MM.1S (cell line): ENCODE results near the gene RBM27.

Experiments
- DNase-seq: peaks from one replicate; pipeline ENCODE4 v3.0.0-alpha.2; 2015
- H2AFZ ChIP-seq: fragments of 300-600 bp; sonication (generic); 2 replicates; pipeline ENCODE4 v1.6.0; 2016; ENCODE audit warnings: antibody characterized with exemption, low read length
- H3F3A ChIP-seq: fragments of 300-600 bp; sonication (generic); 2 replicates; pipeline ENCODE4 v1.6.1; 2016; ENCODE audit warnings: mild to moderate bottlenecking, antibody characterized with exemption, low read length, moderate library complexity, mixed read lengths; ENCODE audit not compliant: insufficient read depth
- H3K27ac ChIP-seq: fragments of 300-600 bp; sonication (generic); 2 replicates; pipeline ENCODE4 v1.5.1; 2016; ENCODE audit warnings: mild to moderate bottlenecking, low read length
- H3K27me3 ChIP-seq: fragments of 300-600 bp; sonication (generic); replicated peaks from 2 replicates; pipeline ENCODE4 v1.6.0; 2016; ENCODE audit warnings: low read length; ENCODE audit not compliant: insufficient read depth
- H3K36me3 ChIP-seq: fragments of 300-600 bp; sonication (generic); replicated peaks from 2 replicates; pipeline ENCODE4 v1.6.1; 2016; ENCODE audit warnings: mild to moderate bottlenecking, low read length, mixed read lengths; ENCODE audit not compliant: insufficient read depth
- H3K4me1 ChIP-seq: fragments of 300-600 bp; sonication (generic); 2 replicates; pipeline ENCODE4 v1.6.1; 2016; ENCODE audit warnings: low read length, mixed read lengths
- H3K4me2 ChIP-seq: fragments of 300-600 bp; sonication (generic); 2 replicates; pipeline ENCODE4 v1.6.0; 2016; ENCODE audit warnings: low read depth, low read length
- H3K4me3 ChIP-seq: fragments of 300-600 bp; sonication (generic); 2 replicates; pipeline ENCODE4 v1.5.1; 2016; ENCODE audit warnings: low read length, mixed read lengths
- H3K79me2 ChIP-seq: fragments of 300-600 bp; sonication (generic); 2 replicates; pipeline ENCODE4 v1.6.1; 2016; ENCODE audit warnings: mixed run types, low read length, mixed read lengths
- H3K9ac ChIP-seq: fragments of 300-600 bp; sonication (generic); 2 replicates; pipeline ENCODE4 v1.6.1; 2016; ENCODE audit warnings: low read length, mixed read lengths
- H3K9me2 ChIP-seq: fragments of 300-600 bp; sonication (generic); replicated peaks from 2 replicates; pipeline ENCODE4 v1.6.1; 2016; ENCODE audit warnings: mild to moderate bottlenecking, low read length, mixed read lengths; ENCODE audit not compliant: insufficient read depth
- H3K9me3 ChIP-seq: fragments of 300-600 bp; sonication (generic); replicated peaks from 2 replicates; pipeline ENCODE4 v1.6.1; 2016; ENCODE audit warnings: mild to moderate bottlenecking, low read length, mixed read lengths; ENCODE audit not compliant: insufficient read depth
- H4K20me1 ChIP-seq: fragments of 300-600 bp; sonication (generic); 2 replicates; pipeline ENCODE4 v1.6.1; 2016; ENCODE audit warnings: mild to moderate bottlenecking, low read length, moderate library complexity, mixed read lengths; ENCODE audit not compliant: insufficient read depth
- CTCF ChIP-seq: fragments of 300-600 bp; sonication (generic); IDR thresholded peaks from 2 replicates; pipeline ENCODE4 v1.5.1; 2016; ENCODE audit warnings: antibody characterized with exemption, low read length, mixed read lengths
- EZH2 ChIP-seq: fragments of 300-600 bp; sonication (generic); optimal IDR thresholded peaks from 2 replicates; pipeline ENCODE3; 2017; ENCODE audit warnings: low read depth, mild to moderate bottlenecking, antibody characterized with exemption, low read length, mixed read lengths
- EZH2phosphoT487 ChIP-seq: fragments of 300-600 bp; sonication (generic); IDR thresholded peaks from 2 replicates; pipeline ENCODE4 v1.6.1; 2018; ENCODE audit warnings: antibody characterized with exemption, low read length

RBM27 gene

DNA sequence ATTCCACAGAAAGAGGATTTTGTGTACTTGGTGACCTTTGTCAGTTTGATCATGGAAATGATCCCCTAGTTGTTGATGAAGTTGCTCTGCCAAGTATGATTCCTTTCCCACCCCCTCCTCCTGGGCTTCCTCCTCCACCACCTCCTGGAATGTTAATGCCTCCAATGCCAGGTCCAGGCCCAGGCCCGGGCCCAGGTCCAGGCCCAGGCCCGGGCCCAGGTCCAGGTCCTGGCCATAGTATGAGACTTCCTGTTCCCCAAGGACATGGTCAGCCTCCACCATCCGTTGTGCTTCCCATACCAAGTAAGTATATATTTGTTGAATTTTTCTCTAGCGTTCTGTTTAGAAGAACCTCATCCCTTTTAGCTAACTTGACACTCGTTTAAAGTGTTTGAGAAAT lies 30.0 kb downstream of the RBM27 start:
- no peak overlapping the region for H3K9ac ChIP-seq
- H3K9me2 ChIP-seq, result no peaks in the 10 kb centered on the region
- H3K27ac ChIP-seq, result no peak overlapping the region
- no peak for DNase-seq
- no peak overlapping the region for H3K4me2 ChIP-seq
- peaks cover 7% of the 10 kb centered on the region; the same call in 1 of the 2 replicates for H3K36me3 ChIP-seq
- H3K9me3 ChIP-seq, result no peaks in the 10 kb centered on the region
- H3F3A ChIP-seq, result no peaks in the 10 kb centered on the region
- no peak for TF ChIP-seq EZH2phosphoT487
- TF ChIP-seq CTCF, result no peak
- no peak for TF ChIP-seq EZH2
- H4K20me1 ChIP-seq, result no peaks in the 10 kb centered on the region
- no peaks in the 10 kb centered on the region for H3K27me3 ChIP-seq
- no peak overlapping the region for H3K4me3 ChIP-seq
- H3K4me1 ChIP-seq, result no peaks in the 10 kb centered on the region
- no peak overlapping the region for H2AFZ ChIP-seq
- 0 out of 2 replicates have a peak, but pooled peaks cover 4% of the 10 kb centered on the region for H3K79me2 ChIP-seq

DNA sequence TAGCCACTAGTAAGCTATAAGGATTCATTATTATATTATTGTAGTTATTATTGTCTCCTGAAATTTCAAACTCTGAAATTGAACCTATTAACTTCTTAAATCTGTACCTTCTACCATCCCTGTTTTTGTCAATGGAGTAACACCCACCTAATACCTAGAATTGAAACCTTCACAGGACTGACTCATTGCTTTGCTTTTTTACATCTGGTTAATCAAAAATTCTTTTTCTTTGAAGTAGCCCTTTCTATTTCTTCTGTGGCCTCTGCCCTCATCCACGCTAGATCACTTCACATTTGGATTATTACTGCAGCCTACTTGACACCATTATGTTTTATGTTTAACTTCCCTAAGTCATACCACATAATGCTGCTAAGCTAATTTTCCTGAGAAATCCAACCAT lies 35.6 kb downstream of the RBM27 start:
- Histone ChIP-seq H3K4me3 (no peak overlapping the region), H2AFZ (no peak overlapping the region), H3K36me3 (no peaks in the 10 kb centered on the region; the same call in 1 of the 2 replicates), H3K27me3 (no peaks in the 10 kb centered on the region), H3K4me1 (no peaks in the 10 kb centered on the region), H3K9ac (no peak overlapping the region), H3K4me2 (no peak overlapping the region), H4K20me1 (no peaks in the 10 kb centered on the region), H3F3A (no peaks in the 10 kb centered on the region), H3K9me3 (no peaks in the 10 kb centered on the region), H3K27ac (no peak overlapping the region), H3K9me2 (no peaks in the 10 kb centered on the region), H3K79me2 (no peaks in the 10 kb centered on the region; the same call in 1 of the 2 replicates)
- no peak for TF ChIP-seq CTCF
- no peak for TF ChIP-seq EZH2
- no peak for TF ChIP-seq EZH2phosphoT487
- DNase-seq, result no peak

- H3K9ac ChIP-seq, result no peak overlapping the region
- H3K36me3 ChIP-seq, result no peaks in the 10 kb centered on the region; the same call in 1 of the 2 replicates
- H3K79me2 ChIP-seq, result no peaks in the 10 kb centered on the region; the same call in 1 of the 2 replicates
- no peaks in the 10 kb centered on the region for H3K27me3 ChIP-seq
- no peak overlapping the region for H3K27ac ChIP-seq
- no peak for TF ChIP-seq EZH2phosphoT487
- TF ChIP-seq CTCF, result no peak
- TF ChIP-seq EZH2, result no peak
- no peaks in the 10 kb centered on the region for H3K9me2 ChIP-seq
- no peaks in the 10 kb centered on the region for H4K20me1 ChIP-seq
- no peaks in the 10 kb centered on the region for H3K4me1 ChIP-seq
- H3K4me2 ChIP-seq, result no peak overlapping the region
- H3K4me3 ChIP-seq, result no peak overlapping the region
- no peak for DNase-seq
- H2AFZ ChIP-seq, result no peak overlapping the region
- H3F3A ChIP-seq, result no peaks in the 10 kb centered on the region
- H3K9me3 ChIP-seq, result no peaks in the 10 kb centered on the region
Observed at GRCh38 chr5:146240951-146241350, 37.5 kb downstream of the RBM27 start.
